Head of caudate nucleus (tissue), 42 donors: ENCODE results near the gene RNF126.
A peak's percentile ranks its signal among the peaks of the same experiment; 100 is the strongest.

Experiments used
- DNase-seq, 42 donors: peaks; one replicate each; pipeline versions ENCODE4 v3.0.0 to v3.0.0-alpha.2; 2020 to 2021; ENCODE audit warnings: mixed read lengths in 7 of 42
- intact Hi-C: fragments of 100-400 bp; cut with DNase I; formaldehyde crosslinking; loops from one replicate; pipeline ENCODE4 v1.15.0; 2022

The RNF126 gene

GRCh38 chr19:688214-688613, 25.2 kb upstream of the RNF126 start:
- no peak for DNase-seq
- intact Hi-C loops: no loop called here

- DNase-seq: no peak
- intact Hi-C loops: no loop called here
Observed at GRCh38 chr19:687569-688166, 24.7 kb upstream of the RNF126 start.

- intact Hi-C loops: no loop called here
- DNase-seq: no peak
Observed at GRCh38 chr19:686589-687297, 23.7 kb upstream of the RNF126 start.

GRCh38 chr19:685454-685931, 22.5 kb upstream of the RNF126 start:
- DNase-seq: no peak
- intact Hi-C loops: no loop called here

- DNase-seq: no peak
- intact Hi-C loops: loop anchor here (5.0 kb wide), 1 partner anchor 50 kb away; no protein-coding TSS in a partner anchor
Observed at GRCh38 chr19:682678-683320, 19.8 kb upstream of the RNF126 start.

- intact Hi-C loops: loop anchor here (2.0 to 5.0 kb wide), 2 partner anchors 19 to 51 kb away; partner anchors contain the start of gene RNF126
- peak in 39 of 42 donors; percentile 76 to 96 (median 89) for DNase-seq
Observed at GRCh38 chr19:681029-682019, 18.3 kb upstream of the RNF126 start.

- intact Hi-C loops: loop anchor here (2.0 to 5.0 kb wide), 2 partner anchors 18 to 52 kb away; partner anchors contain the start of gene RNF126
- peak; percentile 94 to 100 (median 99) for DNase-seq
Observed at GRCh38 chr19:680287-681028, 17.4 kb upstream of the RNF126 start.

DNA sequence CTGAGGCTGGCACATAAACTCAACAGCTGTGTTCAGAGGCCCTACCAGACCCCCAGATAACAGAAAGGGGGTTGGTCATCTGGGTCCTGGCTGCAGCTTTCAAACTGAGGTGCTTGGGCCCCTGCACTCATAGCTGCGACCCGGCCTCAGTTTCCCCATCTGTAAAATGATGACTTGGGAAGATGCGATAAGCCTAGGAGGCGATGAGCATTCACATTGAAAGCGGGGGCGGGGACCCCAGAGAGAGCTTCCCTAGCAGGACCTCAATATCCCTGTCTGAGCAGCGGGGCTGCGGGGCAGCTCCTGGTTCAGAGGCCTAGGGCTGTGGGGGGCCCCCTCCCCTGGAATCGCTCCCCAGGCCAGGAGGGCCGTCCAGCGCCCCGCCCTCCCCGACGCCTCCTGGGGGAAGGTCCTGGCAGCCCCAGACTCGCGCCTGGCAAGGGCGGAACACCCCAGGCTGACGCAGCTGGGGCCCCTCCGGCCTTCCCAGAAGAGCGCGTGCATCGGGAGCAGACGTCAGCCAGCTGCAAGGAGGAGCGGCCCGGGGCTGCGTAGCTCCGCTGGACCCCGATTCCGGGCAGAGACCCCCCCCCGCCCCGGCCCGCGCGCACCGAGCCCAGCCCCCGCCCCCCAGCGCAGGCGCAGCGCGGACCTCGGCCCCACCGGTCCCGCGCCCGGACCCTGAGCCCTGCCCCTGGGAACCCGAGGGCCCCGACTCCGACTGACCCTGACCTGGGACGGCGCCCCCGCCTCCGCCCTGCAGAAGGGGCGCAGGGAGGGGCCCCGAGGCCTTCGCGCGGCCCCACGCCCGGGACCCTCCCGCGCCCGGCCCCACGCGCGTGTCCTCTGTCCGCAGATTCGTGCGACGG, 16.6 kb upstream of the RNF126 start:
- intact Hi-C loops: loop anchor here (2.0 to 5.0 kb wide), 2 partner anchors 17 to 53 kb away; partner anchors contain the start of gene RNF126

GRCh38 chr19:678791-679388, 15.9 kb upstream of the RNF126 start:
- no peak for DNase-seq
- intact Hi-C loops: no loop called here

More for the DNA sequence above, 16.6 kb upstream of the RNF126 start:
- DNase-seq: peak in 32 of 42 donors; percentile 18 to 77 (median 52)

DNA sequence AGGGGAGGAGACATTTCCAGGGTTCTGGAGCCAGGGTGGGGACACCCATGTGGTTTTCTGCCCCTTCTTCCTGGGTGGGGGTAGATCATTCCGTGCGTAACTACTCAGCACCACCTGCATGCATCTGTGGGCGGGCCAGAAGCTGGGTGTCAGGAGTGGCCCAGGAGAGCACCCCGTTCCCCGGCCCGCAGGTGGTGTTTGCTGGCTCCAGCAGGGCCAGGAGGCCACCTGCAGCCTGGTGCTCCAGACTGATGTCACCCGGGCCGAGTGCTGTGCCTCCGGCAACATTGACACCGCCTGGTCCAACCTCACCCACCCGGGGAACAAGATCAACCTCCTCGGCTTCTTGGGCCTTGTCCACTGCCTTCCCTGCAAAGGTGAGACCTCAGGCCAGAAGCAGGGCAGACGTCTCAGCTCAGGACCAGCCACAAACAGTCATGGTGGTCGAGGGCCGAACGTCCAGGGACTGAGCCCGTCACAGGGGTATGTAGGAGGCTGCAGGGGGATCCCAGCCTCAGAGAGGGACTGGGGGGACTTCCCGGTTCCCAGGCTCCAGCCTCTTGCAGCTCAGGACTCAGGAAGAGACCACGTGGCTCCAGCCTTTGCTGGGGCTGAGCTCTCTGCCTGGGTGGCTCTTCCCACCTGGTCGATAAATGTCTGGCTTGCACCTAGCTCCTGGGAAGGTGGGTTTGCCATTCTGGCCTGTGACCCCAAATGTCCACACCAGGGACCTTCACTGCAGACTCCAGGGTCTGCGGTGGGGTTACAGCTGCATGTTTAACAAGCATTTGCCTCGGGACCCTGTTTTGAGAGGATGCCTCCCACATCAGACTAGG, 14.8 kb upstream of the RNF126 start:
- intact Hi-C loops: no loop called here
- DNase-seq: no peak

DNA sequence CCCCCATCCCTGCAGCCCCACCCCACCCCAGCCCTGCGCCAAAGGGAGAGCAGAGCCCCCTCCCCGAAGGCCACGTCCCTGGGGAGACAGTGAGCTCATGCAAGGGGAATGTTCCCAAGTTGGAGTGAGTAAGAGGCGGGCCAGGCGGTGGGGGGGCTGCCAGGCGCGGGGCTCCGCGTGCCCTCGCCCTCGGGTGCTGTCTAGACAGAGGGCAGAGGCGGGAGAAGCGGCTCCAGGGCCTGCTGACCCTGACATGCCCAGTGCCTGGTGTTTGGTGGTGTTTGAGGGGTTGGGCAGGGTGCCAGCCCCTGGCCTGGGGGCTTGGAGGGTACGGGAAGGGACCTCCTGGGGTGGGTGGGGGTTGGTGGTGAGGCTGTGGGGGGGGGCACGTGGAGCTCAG, 14.2 kb upstream of the RNF126 start:
- intact Hi-C loops: no loop called here
- DNase-seq: peak in 2 of 42 donors; percentile 40 to 45

DNA sequence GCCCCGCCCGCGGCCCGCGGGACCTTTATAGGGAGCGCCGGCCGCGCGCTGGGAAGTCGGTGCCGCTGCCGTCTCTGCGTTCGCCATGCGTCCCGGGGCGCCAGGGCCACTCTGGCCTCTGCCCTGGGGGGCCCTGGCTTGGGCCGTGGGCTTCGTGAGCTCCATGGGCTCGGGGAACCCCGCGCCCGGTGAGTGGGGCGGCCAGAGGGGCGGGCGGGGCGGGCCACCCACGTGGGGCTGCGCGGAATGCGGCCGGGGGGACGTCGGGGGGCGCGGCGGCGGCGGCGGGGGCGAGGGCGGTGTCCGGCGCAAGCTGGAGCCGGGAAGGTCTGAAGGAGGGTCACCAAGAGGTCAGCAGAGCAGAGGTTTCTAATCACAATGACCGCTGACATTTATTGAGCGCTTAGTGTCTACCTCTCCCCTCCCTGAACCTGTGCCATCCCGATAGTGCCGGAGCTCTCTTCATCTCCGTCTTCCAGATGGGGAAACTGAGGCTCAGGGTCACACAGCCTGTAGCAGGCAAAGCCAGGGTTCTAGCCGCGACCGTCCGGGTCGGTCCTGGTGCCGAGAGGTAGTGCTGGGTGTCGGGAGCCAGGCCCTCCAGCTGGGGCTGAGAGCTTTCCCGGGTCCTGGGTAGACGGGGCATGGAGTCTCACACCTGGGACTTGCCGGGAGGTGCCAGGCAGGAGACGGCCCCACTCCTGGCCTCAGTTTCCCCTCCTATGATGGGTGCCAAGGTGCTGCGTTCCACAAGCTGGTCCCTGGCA, 13.5 kb upstream of the RNF126 start, which contains the start of gene FSTL3:
FSTL3 (plus strand) TSS at position 54 of the 767 bp plus-strand sequence; CDS start at position 86, 32 bp downstream.
- no peak for DNase-seq
- intact Hi-C loops: no loop called here

- intact Hi-C loops: no loop called here
- DNase-seq: no peak
Observed at GRCh38 chr19:676007-676338, 13.0 kb upstream of the RNF126 start.

GRCh38 chr19:674282-675151, 11.5 kb upstream of the RNF126 start:
- peak in 15 of 42 donors; percentile 31 to 66 (median 52) for DNase-seq
- intact Hi-C loops: no loop called here
